ENCODE measurements around the gene ARL8A.
"Not testable (repeated sequence)": the region's sequence is repeated elsewhere in the genome, so short reads cannot be mapped to it uniquely, and the experiment has no call there.

The ARL8A gene

GRCh38 chr1:202133001-202133400 lies 11.5 kb downstream of the ARL8A start:
- DNase-seq: no peak

GRCh38 chr1:202131956-202132821 lies 12.3 kb downstream of the ARL8A start:
- DNase-seq: no peak

DNA sequence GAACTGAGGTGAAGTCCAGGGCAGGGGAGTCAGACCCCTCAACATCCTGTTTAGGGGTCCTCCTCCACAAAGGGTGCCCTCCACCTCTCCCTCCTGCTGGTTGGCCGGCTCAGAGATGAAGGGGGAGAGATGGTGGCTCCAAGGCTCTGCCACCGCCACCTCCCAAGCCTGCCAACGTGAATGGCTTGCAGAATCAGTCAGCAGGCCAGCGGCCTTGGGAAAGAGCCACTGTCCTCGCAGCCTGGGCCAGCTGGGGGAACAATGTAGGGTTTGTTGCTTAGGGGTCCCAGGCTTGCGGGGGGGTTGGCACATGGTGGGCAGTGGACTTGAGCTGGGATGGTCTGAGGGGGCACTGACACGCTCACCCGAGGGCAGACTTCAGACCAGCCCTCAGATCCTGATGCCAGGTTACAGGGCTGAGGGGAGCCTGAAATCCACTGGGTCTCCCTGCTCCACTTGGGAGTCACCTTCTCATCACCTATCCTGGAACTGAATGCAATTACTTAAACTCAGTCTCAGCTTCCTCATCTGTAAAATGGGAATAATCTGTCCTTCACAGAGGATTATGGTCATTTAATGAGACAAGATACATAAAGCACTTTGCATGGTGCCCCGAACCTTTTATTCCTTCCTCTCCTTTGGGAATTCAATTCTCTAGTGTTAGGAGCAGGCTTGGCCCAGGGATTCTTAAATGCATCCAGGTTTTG lies 13.6 kb downstream of the ARL8A start:
- DNase-seq: no peak

DNA sequence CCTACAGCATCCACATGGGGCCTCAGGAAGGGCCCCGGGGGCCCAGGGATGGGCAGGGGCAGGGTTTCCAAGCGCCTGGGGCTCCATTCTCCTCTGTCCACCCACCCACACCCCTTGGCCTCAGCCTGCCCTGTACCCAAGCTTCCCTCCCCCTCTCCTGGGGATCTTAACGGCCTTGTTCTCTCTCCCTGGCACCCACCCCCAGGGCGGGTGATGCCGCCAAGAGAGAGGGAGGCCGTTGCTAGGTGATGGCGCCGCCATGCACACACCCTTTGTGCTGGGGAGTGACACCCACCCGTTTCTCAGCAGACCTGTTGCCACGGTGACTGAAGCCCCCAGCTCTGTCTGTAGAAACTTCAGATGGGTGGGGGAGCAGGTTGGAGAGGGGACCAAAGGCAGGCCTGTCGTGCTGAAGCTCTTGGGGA lies 14.2 kb downstream of the ARL8A start:
- no peak for DNase-seq

GRCh38 chr1:202129453-202130296 lies 14.9 kb downstream of the ARL8A start:
- no peak for DNase-seq

DNA sequence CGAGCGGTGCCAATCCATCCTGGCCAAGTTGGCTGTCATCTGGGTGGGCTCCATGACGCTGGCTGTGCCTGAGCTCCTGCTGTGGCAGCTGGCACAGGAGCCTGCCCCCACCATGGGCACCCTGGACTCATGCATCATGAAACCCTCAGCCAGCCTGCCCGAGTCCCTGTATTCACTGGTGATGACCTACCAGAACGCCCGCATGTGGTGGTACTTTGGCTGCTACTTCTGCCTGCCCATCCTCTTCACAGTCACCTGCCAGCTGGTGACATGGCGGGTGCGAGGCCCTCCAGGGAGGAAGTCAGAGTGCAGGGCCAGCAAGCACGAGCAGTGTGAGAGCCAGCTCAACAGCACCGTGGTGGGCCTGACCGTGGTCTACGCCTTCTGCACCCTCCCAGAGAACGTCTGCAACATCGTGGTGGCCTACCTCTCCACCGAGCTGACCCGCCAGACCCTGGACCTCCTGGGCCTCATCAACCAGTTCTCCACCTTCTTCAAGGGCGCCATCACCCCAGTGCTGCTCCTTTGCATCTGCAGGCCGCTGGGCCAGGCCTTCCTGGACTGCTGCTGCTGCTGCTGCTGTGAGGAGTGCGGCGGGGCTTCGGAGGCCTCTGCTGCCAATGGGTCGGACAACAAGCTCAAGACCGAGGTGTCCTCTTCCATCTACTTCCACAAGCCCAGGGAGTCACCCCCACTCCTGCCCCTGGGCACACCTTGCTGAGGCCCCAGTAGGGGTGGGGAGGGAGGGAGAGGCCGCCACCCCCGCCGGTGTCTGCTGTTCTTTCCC lies 16.5 kb downstream of the ARL8A start:
- DNase-seq: no peak

DNA sequence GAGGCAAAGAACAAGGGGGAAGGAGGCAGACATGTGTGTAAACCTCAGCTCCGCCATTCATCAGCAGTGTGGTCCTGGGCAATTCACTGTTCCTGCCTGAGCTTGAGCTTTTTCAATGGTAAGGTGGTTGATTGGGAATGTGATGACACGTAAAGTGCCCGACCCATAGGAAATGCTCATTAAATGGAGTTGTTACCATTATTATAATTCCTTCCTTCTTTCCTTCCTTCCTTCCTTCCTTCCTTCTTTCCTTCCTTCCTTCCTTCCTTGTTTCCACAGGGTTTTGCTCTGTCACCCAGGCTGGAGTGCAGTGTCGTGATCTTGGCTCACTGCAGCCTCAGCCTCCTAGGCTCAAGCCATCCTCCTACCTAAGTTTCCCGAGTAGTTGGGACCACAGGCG lies 17.5 kb downstream of the ARL8A start:
- DNase-seq: no peak

DNA sequence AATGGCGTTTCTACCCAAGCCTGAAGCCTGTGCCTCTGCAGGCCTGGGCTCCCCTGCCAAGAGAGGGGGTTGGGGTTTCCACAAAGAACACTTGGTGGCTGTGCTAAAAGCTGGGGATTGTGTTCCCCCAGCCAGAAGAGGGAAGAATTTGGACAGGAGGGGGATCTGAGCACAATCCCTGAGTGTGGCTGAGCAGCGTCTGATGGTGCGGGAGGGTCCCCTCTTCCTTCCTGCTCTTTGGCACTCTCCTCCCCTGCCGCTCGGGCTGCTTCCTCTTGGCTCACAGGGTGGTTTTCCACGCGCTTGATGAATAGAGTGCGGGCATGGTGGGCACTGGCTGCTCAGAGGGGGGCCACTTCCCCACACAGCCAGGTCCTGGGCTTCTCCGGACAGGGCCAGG lies 18.1 kb downstream of the ARL8A start:
- DNase-seq: no peak

GRCh38 chr1:202125611-202126010 lies 18.9 kb downstream of the ARL8A start:
- DNase-seq: no peak

GRCh38 chr1:202124142-202124541 lies 20.4 kb downstream of the ARL8A start:
- DNase-seq: no peak

- no peak for DNase-seq
Observed at GRCh38 chr1:202123336-202123813, 21.2 kb downstream of the ARL8A start.

DNA sequence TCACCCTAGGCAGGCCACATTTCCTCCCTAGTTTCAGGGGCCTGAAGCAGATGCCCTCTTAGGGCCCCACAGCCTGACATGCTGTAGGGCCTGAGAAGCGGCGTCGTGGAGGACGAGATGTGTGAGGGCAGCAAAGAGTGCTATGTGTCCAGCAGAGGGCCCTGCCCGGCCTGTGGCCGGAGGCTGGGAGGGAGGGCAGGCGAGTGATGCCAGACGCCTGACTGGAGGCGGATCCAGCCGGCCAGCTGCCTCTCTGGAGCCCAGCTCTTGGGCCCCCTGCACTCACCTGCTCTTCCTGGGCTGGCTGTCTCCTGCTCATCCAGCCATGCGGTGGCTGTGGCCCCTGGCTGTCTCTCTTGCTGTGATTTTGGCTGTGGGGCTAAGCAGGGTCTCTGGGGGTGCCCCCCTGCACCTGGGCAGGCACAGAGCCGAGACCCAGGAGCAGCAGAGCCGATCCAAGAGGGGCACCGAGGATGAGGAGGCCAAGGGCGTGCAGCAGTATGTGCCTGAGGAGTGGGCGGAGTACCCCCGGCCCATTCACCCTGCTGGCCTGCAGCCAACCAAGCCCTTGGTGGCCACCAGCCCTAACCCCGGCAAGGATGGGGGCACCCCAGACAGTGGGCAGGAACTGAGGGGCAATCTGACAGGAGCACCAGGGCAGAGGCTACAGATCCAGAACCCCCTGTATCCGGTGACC lies 21.8 kb downstream of the ARL8A start, which contains the start of gene GPR37L1:
Gene GPR37L1 (plus strand): TSS at position 279 of the 697 bp plus-strand sequence. CDS start 47 bp downstream, at position 326.
- DNase-seq: no peak

GRCh38 chr1:202121006-202121405 lies 23.5 kb downstream of the ARL8A start:
- no peak for DNase-seq

DNA sequence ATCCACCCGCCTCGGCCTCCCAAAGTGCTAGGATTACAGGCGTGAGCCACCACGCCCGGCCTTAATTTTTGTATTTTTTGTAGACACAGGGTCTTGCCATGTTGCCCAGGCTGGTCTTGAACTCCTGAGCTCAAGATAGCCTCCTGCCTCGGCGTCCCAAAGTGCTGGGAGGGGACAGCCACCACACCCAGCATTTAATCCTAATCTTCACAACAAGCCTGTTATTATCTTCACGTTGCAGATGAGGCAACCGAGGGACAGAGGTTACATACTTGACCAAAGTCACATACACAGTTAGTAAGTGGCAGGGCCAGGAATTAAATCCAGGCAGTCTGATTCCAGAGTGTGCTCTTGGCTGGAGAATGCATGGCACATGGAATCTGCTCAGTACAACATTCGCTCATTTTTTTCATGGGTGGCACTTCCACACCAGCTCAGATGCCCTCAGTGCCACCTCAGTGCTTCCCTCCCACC lies 26.6 kb downstream of the ARL8A start:
- DNase-seq: no peak

- DNase-seq: no peak
Observed at GRCh38 chr1:202116287-202116686, 28.2 kb downstream of the ARL8A start.

DNA sequence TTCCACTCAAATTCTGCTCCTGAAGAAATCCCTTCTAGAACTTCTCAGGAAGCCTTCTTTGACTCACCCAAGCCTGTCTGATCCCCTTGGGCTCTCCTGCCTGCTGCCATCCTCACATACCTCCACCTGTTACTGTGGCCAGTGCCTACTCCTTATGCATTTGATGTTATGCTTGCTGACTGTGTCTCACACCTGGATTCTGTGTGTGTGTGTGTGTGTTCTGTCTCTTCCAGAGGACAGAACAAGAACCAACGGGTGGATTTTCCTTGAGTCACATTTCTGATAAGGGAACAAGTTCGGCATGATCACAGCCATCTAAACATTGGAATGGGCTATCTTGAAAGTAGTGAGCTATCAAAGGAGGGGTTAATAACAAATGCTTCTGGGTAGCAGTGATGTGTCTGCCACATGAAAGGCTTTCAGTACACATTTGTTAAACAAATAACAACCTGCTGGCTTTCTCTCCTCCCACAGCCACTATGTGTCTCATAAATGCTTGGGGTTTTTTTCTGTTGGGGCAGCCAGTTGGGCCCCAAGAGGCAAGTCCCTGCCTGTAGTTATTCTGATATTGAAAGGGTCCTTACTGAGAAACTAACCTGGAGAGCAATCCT lies 30.7 kb downstream of the ARL8A start:
- DNase-seq: no peak

GRCh38 chr1:202112859-202113689 lies 31.5 kb downstream of the ARL8A start:
- DNase-seq: no peak

GRCh38 chr1:202111589-202111988 lies 32.9 kb downstream of the ARL8A start:
- not testable (repeated sequence) for DNase-seq

GRCh38 chr1:202110977-202111376 lies 33.6 kb downstream of the ARL8A start:
- DNase-seq: no peak

Data from activated gamma-delta T cell treated with Interleukin-2 at 50 U/mL for 16 hours (primary cell).